HG03025 (cell line): Measurements from ENCODE around the gene VGLL4.
"Not testable (repeated sequence)": the region's sequence is repeated elsewhere in the genome, so short reads cannot be mapped to it uniquely, and the experiment has no call there.

Source experiments
- ATAC-seq: cut with Tn5 transposase; IDR thresholded peaks from one replicate; pipeline ENCODE4 v1.9.1; 2021; ENCODE audit warnings: mild to moderate bottlenecking, moderate library complexity; ENCODE audit not compliant: unreplicated experiment, low FRiP score

Gene VGLL4, protein sequence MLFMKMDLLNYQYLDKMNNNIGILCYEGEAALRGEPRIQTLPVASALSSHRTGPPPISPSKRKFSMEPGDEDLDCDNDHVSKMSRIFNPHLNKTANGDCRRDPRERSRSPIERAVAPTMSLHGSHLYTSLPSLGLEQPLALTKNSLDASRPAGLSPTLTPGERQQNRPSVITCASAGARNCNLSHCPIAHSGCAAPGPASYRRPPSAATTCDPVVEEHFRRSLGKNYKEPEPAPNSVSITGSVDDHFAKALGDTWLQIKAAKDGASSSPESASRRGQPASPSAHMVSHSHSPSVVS

DNA sequence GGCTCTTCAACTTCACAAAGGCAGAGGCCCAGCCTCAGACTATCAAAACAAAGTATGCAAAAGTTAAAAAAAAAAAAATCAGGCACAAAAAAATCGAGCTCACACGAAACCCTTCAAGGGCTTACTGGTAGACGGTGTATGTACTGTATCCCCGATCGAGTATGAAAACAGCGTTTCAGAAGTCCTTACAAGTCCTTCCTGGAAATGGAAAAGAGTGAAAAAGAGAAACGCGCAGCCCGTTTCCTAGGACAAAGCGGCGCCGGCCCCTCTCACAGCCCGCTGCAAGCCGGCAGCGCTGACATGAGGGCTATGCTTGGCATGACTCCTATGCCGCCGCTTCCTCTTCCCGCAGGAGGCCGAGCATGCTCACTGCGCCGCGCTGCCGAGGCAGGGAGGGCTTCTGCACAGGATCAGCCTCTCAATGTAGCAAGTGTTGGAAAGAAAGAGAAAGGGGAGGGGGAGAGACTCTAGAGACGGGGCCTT is at the start of gene VGLL4:
Gene VGLL4, minus strand, starts transcription at position 311 of the 483 bp plus-strand sequence. CDS start 397 bp downstream, outside the sequence.
- ATAC-seq: peak; percentile 71

DNA sequence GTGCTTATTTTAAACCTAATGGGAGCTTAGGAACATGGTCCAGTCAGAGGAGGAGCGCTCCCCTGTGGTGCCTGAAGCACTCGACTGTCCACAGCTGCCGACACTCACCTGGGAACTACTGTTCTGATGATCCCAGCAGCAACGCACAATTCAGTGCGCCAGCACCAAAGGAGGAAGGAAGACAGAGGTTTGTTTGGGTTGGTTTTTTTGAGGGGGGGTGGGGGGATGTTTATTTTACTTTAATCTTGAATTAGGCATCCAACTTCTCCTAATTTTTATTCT is 48.8 kb upstream of the VGLL4 start:
- no peak for ATAC-seq

DNA sequence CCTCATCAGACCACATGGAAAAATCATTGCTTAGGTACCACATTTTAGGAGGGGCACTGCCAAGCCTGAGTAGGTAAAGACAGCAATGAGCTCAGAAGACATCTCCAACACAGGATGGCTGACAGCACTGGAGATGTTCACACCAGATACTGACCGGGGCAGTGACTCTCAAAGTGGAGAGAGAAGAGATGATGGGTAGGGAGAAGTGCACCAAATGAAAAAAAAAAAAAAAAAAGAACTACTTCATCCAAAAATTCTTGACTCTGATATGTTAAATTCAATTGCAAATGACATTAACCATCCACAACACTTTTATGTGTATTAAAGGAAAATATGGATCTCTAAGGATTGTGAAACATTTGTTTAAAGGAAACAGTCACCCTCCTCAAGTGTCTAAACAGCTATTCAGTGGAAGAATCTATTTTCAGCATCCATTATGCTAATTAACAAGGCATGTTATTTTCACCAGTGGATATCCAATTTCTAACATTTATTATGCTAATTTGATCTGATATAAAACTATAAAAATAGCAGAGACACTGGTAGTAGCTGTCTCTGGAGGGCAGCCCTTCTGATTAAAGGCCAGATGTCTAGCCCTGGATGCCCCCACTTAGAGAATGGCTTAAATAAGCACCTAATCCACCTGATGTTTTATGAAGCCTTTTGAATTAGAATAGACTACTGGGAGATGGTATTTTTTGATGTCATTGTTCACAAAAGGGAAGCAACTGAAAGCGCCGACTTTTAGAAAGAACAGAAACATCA is 48.2 kb upstream of the VGLL4 start:
- ATAC-seq: no peak

DNA sequence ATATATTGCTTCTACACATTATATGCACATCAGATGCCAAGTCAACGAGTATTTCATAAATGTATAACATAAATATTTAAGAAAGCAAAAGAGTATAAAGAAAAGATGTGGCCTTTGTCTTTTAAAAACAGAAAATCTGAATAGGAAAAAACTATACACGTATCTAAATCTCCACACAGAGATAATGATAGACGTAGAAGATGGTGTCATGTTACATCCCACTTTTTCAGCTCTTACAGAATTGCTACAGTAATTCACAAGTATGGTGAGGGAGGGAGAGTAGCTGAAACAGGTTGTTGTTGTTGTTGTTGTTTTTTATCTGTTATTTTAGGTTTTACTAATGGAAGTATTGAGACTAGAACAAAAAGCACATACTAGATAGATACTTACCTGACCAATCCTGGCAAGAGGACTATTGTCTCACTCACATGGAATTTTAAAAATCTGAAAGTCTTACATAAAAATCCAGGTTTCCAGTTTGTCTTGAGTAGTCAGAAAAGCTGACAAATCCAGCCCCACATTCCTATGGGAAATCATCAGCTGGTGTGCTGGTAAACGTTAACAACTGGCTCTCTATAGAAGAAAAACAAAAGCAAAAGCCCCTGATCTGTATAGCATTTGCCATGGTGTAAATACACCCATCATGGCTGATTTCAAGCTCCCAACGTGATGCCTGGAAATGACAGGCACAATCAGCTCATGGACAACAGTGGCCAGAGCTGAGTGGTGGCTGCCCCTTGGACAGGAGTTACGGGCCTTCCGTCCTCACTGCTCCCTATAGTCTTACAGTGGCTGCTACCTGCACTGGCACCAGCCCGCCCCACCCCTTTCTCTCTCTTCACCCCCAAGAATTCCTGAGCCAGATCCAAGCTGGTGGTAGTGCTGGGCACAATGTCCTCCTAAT is 47.4 kb upstream of the VGLL4 start:
- ATAC-seq: no peak

DNA sequence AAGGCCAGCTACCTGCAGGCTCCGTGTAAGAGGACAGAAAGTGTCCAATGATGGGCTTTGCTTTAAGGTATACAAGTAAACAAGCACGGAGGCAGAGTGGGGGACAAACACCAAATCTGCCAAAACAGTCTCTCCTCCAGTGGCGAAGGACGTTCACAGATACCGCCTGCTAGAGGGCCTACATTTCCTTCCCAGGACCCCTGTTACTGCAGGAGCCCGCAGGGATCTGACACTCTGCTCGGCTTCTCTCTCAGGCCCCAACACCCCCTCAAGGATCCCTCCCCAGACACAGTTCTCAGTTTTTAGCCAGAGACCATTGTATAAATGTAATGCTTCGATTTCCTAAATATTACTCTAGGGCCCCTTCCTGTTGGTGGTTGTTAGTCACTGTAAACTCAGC is 46.0 kb upstream of the VGLL4 start:
- ATAC-seq: no peak

DNA sequence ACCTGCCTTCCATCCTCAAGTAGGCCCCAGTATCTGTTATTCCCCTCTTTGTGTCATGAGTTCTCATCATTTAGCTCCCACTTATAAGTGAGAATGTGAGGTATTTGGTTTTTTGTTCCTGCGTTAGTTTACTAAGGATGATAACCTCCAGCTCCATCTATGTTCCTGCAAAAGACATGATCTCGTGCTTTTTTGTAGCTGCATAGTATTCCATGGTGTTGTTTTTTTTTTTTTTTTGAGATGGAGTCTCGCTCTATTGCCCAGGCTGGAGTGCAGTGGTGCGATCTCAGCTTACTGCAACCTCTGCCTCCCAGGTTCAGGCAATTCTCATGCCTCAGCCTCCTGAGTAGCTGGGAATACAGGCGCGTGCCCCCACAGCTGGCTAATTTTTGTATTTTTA is 41.3 kb upstream of the VGLL4 start:
- not testable (repeated sequence) for ATAC-seq

DNA sequence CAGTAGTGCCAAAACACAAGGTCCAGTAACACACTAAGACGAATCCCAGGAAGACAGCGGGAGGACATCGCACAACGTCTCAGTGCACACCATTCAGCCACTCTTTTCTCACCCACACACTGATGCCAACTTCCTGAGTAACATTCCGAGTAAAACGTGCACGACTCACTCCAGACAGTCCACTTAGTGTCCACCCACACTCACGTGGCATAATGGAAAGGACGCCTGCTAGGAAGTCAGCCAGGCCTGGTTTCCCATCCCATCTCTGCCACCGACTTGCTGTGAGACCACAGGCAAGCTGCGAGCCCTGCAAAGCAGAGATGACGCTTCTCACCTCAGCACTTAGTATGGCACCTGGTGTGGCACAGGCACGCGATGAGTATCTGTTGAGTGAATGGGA is 36.8 kb upstream of the VGLL4 start:
- ATAC-seq: no peak

DNA sequence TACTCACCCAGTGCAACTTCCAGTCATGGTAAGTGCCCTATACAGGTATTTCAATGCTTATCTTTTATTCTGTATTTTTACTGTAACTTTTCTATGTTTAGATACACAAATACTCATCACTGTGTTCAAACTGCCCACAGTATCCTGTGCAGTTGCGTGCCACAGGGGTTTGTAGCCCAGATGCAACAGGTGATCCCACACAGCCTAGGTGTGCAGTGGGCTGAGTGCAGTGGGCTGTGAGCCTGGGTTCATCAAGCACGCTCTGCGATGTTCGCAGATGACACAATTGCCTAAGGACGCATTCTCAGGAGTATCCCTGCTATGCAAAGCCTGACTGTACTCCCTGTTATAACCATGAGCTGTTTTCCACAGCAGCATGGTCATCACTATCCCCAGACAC is 36.2 kb upstream of the VGLL4 start:
- ATAC-seq: no peak

DNA sequence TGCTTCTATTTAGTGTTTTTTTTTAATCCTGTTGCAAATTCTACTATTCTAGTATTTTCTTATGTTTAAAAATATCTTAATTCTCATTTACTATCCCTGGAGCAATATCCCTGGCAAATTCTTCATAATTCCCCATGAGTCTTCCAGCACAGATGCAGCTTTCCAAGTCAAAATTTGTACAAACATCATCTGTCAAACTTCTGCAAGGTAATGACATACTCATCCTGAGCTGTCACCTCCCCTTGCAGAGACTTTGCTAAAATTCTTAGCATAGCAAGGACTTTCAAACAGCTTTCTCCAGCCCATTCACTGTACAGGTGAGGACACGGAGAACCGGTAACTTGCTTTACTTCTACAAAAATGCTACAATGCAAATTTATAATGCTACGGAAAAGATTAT is 28.6 kb upstream of the VGLL4 start:
- ATAC-seq: no peak

DNA sequence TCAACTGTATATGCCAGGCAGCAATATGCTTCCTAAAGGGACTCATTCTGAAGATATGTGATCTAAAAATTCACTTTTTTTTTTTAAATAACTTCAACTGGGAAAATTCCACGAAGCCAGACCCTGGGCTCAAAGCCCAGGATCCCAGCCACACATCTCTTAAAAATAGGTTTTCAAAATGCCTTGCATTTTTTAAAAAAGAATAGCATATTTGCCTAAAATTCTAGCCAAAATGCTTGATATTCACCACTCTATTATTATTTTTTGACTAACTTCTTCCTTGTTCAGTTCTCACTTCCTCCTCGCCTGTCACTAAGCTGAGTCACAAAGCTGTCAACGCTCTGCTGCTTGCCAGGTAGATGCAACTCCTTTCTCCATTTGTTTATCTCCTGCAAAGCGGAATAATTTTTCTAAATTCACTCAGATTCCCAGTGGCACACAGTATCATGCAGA is 28.0 kb upstream of the VGLL4 start:
- peak; percentile 68 for ATAC-seq

DNA sequence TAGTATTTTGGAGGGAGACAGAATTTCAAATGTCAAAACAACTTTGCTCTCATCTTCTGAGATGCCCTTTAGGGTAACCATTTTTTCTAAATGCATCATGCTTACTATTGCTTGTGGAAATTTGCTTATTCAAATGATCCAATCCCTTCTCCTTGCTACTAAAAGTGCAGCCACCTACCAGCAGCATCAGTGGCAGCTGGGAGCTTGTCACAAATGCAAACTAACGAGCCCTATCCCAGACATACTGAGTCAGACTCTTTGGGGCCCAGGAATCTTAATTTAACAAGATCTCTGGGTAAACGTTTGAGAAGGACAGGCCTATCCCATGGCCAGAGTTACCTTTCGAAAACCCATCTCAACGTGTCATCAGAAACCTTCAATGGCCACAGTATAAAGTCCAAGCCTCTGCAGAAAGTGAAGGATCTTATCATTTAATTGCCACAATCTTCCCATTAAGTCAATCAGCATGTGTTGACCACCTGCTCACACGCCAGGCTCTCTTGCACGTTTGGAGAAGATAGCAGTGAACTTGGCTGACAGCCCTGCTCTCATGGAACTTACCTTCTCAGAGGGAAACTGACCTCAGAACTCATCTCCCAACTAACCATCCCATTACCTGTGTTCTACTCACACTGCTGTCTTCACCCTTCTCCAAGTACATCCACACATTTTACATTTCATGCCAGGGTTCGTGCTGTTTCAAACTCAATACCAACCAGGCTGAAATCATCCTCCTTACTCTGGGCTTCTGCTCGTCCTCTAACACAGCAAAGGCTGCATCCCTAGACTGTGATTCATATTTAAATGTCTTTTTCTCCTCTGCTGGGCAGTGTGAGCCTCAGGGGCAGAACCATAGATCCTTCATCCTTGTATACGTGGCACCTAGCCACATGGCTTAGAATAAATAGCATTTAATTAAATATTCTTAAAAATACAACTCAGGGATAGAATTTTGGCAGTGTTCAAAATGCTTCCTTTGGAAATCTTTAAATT is 24.8 kb upstream of the VGLL4 start:
- no peak for ATAC-seq

DNA sequence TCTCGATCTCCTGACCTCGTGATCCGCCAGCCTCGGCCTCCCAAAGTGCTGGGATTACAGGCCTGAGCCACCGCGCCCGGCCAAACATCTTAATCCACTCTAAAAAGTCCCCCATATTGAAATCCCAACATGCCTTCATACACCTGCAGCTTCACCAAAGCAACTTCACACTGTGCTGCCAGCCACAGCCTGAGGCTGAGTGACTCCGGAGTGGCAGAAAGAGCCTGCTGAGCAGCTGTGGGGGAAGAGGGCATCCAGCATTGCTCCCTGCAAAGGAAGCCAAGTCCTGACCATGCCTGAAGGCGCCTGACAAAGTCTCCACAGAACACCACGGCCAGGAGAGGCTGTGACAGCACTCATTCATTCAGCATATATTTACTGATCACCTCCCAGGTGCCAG is 21.6 kb upstream of the VGLL4 start:
- no peak for ATAC-seq

DNA sequence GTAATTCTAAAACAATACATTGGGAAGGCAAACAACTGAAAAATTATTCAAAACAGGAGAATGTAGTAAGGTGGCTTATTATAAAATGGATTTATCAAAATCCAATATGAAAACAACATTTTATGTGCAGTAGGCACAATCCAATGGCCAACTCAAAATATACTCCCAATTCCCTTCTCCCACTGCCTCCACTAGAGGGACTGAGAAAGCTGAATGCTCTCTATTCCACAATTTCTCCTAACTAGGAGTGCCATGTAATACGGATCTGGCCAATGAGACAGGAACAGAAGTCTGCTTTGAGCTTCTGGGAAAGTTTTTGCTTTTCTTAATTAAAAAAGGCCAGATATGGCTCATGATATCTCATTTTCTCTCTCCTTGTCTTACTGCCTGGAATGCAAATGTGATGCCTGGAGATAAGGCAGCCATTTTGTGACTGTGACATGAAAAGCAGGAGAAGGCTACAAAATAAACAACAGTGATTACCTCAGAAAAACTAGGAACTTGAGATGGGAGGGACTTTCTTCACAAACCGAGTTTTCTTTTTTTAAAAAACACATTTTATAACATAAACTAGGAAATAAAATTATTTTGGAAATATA is 18.8 kb upstream of the VGLL4 start:
- ATAC-seq: no peak

DNA sequence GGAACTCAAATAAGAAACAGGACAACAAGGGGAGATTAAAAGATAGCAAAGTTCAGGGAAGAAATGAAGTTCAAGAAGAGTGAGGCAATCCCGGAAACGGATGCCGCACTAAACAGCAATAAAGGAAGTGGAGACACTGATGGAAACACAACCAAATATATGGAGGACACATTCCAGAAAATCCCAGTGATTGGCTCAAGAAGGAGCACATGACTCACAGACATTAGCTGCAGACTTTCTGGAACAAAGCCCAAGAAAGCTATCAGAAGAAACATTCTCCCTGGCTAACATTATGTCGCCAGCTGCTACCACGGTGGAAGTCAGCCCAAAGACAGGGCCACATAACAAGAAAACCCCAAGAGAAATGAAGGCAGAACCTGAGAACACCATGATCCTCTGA is 18.1 kb upstream of the VGLL4 start:
- no peak for ATAC-seq

DNA sequence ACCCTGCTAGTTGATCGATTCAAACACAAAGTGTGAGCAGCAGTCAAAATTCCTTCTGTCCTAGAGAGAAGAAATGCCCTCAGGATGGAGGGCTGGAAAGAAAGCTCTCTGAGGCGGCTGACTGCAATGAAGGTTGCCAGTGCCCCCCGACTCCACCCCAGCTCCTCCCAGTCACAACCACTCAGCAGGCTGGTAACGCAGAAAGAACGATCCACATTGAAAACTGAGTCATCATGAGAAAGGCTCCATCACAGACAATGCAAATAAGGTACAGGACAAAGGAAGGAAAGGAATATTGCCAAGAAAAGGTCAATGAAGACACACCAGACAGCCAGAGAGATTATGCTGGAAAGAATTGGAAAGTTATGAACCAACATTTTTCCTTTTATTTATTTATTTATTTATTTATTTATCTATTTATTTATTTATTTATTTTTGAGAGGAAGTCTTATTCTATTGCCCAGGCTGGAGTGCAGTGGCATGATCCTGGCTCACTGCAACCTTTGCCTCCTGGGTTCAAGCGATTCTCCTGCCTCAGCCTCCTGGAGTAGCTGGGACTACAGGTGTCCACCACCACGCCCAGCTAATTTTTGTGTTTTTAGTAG is 17.4 kb upstream of the VGLL4 start:
- no peak for ATAC-seq

DNA sequence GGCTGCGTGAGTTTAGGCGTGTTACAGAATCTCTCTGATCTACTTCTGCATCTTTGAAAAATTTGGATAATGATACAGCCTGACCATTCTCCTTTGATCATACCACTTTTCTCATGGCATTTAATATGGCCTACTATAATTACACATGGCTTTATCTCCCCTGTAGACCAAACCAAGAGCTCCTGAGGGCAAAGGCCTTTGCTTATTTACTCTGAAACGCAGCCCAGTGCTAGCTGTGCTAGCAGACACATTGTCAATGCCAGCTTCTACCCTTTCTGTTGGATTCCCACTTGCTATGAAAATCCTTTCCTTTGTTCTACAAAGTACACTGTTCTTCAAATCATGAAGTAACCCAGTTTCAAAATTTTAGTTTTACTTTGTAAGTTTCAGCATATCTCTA is 16.5 kb upstream of the VGLL4 start:
- no peak for ATAC-seq

DNA sequence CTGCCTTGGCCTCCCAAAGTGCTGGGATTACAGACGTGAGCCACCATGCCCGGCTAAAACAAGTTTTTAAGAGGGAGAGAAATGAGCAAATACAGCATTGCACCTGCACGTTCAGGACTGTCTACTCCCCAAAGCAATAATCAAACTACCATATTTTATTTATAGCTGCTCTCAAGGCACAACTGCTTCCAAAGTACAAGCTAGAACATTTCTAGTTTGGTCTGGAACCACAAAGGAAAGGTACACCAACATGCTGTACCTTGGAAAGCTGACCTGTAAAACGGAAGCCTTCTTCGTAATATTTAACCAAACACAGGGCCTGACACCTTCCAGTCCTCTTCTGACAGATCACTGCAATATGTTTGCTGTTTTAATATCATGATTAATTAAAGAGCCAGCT is 14.5 kb upstream of the VGLL4 start:
- ATAC-seq: no peak

DNA sequence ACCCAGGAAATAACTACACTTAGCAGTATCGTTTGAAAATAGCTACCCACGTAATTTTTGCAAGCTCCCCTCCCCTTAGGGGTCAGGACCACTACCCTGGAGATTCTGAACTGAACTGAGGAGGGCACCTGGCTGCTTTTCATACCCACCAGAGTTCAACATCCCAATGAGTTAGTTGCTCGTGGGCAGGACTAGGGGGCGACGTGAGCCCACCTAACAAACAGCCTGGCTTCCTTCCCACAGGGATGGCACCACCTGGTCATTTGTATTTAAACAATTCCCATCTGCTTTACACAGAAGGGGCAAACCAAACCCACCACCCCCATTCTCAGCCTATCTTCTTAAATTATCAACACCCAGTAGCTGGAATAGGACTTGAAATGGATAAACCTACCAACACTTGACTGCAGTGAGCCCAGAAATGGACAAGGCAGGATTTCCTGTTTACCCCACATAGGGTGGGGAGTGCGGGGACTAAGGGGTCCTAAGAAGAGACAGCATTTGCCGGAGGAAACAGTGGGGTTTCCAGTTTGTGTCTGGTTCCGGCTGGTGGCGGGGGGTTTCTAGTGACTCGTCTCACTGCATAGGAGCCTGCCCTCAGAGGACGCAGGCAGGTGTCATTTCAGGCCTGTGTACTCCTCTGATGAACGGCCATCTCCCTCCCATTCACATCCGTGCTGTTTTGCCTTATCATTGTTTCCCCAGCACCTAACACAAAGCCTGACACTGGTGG is 11.6 kb upstream of the VGLL4 start:
- ATAC-seq: no peak
